Activated CD8-positive, alpha-beta memory T cell treated with anti-CD3 and anti-CD28 coated beads, Interleukin-2, amount 50 U/mL, for 24 hours (primary cell): Measurements from ENCODE around the gene OR4M1.
"Not testable (repeated sequence)": the region's sequence is repeated elsewhere in the genome, so short reads cannot be mapped to it uniquely, and the experiment has no call there.

Experiments
- DNase-seq: peaks from one replicate; pipeline ENCODE4 v3.0.0-alpha.2; 2020; ENCODE audit errors: extremely low read depth

OR4M1 gene

DNA sequence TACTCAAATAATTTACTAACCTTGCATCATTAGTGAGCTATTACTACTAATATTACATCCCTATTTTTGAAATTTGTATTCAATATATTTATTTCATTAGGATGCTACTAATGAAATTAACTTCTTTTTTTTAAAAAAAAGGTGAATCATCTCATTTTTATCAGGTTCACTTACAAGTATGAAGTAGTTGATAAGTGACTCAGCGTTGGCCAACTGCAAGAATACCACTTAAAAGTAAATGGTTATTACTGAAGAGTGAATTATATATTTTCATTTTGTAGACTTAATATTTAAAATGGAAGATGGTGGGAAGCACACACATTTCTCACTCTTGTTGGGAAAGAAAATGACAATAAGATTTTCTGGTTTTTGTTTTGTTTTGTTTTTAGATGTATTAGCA, 49.9 kb downstream of the OR4M1 start:
- DNase-seq = no peak

DNA sequence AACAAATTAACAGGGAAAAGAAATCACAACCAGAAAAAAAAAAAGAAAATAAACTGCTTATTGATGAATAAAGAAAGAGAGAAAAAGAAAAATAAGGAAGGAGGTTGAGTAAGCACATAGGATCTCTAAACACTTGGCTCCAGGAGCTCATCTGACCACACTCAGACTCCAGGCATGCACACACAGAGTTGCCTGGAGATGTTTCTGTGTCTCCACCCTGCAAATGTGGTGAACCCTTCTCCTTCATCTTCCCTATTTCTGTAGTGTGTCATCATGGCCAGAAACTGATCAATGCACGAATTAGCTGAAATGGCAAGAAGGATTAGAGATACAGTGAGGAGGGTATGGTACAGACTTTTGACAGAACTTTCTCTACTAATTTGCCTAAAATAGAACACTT, 50.5 kb downstream of the OR4M1 start:
- DNase-seq = no peak

DNA sequence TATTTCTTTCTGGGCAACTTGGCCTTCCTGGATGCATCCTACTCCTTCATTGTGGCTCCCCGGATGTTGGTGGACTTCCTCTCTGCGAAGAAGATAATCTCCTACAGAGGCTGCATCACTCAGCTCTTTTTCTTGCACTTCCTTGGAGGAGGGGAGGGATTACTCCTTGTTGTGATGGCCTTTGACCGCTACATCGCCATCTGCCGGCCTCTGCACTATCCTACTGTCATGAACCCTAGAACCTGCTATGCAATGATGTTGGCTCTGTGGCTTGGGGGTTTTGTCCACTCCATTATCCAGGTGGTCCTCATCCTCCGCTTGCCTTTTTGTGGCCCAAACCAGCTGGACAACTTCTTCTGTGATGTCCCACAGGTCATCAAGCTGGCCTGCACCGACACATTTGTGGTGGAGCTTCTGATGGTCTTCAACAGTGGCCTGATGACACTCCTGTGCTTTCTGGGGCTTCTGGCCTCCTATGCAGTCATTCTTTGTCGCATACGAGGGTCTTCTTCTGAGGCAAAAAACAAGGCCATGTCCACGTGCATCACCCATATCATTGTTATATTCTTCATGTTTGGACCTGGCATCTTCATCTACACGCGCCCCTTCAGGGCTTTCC, 54.4 kb downstream of the OR4M1 start:
- DNase-seq = not testable (repeated sequence)

DNA sequence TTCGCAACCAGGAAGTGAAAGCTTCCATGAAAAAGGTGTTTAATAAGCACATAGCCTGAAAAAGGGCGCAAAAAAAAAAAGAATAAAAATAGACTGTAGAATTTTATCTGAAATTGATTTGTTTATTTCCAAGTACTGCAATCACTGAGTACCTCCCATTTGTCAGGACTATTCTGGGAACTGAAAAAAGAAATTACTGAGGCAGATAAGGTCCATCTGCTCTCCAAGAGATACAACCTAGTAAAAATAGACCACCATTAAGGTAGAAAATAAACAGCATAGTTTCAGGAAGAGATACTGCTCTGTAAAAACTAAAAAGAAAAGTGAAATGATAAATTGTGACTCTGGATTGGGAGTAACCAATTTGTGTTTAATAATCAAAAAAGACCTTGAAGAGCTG, 55.0 kb downstream of the OR4M1 start:
- DNase-seq = no peak
